Activated naive CD4-positive, alpha-beta T cell treated with Interleukin-2 at 50 U/mL for 16 hours (primary cell): ENCODE data around the gene PRG2.
"Not testable (repeated sequence)": the region's sequence is repeated elsewhere in the genome, so short reads cannot be mapped to it uniquely, and the experiment has no call there.

Source experiments
- DNase-seq: peaks from one replicate; pipeline ENCODE4 v3.0.0-alpha.2; 2020

PRG2 gene

GRCh38 chr11:57344826-57345225 is 45.6 kb downstream of the PRG2 start:
- no peak for DNase-seq

- DNase-seq = no peak
Measured at GRCh38 chr11:57343825-57344224, 46.6 kb downstream of the PRG2 start.

- DNase-seq = no peak
Measured at GRCh38 chr11:57342702-57343101, 47.7 kb downstream of the PRG2 start.

- no peak for DNase-seq
Measured at GRCh38 chr11:57341250-57341808, 49.1 kb downstream of the PRG2 start.

GRCh38 chr11:57340039-57340615 is 50.3 kb downstream of the PRG2 start:
- DNase-seq = no peak

GRCh38 chr11:57339328-57339727 is 51.1 kb downstream of the PRG2 start:
- no peak for DNase-seq

GRCh38 chr11:57338142-57338541 is 52.3 kb downstream of the PRG2 start, which contains the start of gene P2RX3:
TSS of gene P2RX3 (plus strand) at chr11:57338352. CDS start at chr11:57338551, 199 bp downstream.
- DNase-seq = no peak

- DNase-seq = not testable (repeated sequence)
Measured at GRCh38 chr11:57336856-57337255, 53.6 kb downstream of the PRG2 start.
